UCSD-AML1 (cell line): Measurements from ENCODE around the gene PURB.
"Not testable (repeated sequence)": the region's sequence is repeated elsewhere in the genome, so short reads cannot be mapped to it uniquely, and the experiment has no call there.

Source experiments
- DNase-seq: peaks from one replicate; lab custom pipeline; 2025; ENCODE audit not compliant: unreplicated experiment; lab: John Stamatoyannopoulos, UW

PURB gene

DNA sequence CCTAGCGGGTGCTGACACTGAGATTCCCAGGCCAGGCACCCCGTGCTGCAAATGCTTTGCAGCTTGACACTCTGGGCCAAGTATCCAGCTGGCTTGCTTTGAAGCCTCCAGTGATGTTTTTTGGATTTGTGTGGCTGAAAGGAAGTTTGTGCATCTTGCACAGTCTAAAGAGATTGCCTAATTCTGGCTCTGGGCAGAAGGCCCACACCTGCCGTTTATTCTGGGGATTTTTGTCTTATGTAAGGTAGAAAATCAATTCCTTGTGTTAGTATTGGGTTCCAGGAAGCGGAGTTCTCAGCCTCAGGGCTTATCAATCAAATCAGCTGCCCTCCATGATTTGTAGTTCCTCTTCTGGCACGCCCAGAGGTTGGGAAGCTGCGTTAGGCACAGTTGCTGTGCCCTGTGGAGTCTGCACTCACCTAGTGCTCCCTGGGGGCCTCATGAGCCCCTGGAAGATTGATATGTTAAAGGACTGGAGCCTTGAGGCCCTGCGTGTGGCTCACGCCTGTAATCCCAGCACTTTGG is 8.4 kb upstream of the PURB start:
- DNase-seq: no peak

DNA sequence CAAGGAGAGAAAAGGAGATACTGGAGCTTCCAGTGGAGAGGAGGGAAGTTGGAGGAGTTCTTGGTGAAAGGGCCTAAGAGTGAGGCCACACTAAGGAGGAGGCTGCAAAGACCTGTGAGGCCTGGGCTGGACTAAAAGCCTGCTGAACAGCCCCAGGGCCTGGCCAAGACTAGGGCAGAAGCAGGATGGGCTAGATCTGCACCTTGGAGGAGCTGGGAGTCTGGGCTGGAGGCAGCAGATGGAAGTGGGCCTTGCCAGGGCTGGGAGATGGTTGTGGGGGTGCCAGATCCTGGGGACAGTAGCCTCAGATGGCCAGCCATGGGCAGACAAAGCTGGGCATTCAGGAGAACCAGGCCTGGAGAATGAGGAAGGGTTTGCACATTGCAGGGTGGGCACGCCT is 6.5 kb upstream of the PURB start:
- DNase-seq: no peak

DNA sequence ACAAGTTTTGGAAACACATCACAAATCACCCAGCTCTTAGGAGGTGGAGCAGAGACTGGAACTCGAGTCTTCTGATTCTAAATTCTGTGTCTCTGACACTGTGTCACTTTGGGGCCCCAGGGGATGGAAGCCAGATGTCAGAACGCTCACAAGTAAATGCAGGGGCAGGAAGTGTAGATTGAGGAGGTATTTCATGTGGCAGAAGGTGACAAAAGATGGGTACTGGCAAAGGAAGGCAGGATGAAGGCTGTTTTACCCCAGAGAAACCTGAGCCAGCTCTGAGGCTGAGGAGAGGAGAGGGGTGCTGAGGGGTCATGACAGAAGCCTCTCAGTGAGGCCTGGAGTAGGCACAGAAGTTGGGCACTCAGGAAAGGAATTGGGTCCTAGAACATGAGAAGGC is 6.0 kb upstream of the PURB start:
- no peak for DNase-seq

GRCh38 chr7:44889086-44889781 is 3.9 kb upstream of the PURB start:
- no peak for DNase-seq

- no peak for DNase-seq
Observed at GRCh38 chr7:44887293-44887692, 2.0 kb upstream of the PURB start.

GRCh38 chr7:44884621-44885393 is 523 bp downstream of the PURB start:
- DNase-seq: peak; percentile 26

- no peak for DNase-seq
Observed at GRCh38 chr7:44883961-44884620, 1.2 kb downstream of the PURB start.

GRCh38 chr7:44882899-44883298 is 2.4 kb downstream of the PURB start:
- no peak for DNase-seq

DNA sequence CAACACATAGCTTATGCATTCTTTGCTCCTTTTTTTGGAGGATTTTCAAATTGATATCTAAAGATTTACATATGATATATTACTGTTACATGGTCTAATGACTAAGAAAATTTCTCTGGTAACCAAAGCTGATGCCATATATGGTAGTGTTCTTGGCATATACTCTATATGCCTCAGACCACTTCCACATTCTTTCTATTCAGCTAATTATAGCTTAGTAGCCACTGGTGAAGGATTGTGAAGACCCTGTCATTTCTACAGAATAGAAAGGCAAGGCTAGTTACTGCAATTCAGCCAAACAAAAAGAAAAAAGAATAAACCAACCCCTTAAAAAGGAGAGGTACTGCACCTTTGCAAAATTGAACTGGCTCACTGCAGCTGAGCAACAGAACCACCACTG is 3.7 kb downstream of the PURB start:
- DNase-seq: no peak

- no peak for DNase-seq
Observed at GRCh38 chr7:44881066-44881600, 4.2 kb downstream of the PURB start.

- no peak for DNase-seq
Observed at GRCh38 chr7:44880317-44881018, 4.9 kb downstream of the PURB start.

DNA sequence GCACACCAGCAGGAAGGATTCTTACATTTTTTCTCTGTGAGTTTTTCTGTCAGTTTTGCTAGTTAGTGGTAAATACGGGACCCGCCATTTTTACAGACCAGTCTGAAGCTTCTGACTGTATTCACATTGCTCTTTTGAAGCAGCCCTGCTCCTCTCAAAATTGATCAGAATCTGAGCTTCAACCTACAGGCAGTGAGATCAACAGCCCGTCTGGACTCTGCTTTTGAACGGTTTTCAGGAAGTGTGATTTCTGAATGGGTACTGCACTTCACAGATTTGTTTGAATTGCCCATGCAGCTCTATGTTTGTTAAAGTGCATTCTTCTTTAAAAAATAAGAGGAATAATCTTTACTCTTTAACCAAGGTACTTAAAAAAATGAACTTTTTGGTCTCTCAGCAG is 8.9 kb downstream of the PURB start:
- DNase-seq: no peak

- DNase-seq: no peak
Observed at GRCh38 chr7:44875241-44875640, 10.1 kb downstream of the PURB start.

GRCh38 chr7:44872787-44873186 is 12.5 kb downstream of the PURB start:
- no peak for DNase-seq

DNA sequence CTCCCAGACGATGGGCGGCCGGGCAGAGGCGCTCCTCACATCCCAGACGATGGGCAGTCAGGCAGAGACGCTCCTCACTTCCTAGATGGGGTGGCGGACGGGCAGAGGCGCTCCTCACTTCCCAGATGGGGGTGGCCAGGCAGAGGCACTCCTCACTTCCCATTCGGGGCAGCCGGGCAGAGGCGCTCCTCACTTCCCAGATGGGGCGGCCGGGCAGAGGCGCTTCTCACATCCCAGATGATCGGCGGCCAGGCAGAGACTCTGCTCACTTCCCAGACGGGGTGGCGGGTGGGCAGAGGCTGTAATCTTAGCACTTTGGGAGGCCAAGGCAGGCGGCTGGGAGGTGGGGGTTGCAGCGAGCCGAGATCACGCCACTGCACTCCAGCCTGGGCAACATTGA is 13.4 kb downstream of the PURB start:
- DNase-seq: not testable (repeated sequence)

DNA sequence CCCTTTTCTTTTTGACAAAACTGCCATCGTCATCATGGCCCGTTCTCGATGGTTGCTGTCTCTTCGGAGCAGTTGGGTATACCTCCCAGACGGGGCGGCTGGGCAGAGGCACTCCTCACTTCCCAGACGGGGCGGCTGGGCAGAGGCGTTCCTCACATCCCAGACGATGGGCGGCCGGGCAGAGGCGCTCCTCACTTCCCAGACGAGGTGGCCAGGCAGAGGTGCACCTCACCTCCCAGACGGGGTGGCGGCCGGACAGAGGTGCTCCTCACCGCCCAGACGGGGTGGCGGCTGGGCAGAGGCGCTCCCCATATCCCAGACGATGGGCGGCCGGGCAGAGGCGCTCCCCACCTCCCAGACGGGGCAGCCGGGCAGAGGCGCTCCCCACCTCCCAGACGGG is 14.6 kb downstream of the PURB start:
- DNase-seq: not testable (repeated sequence)

- DNase-seq: not testable (repeated sequence)
Observed at GRCh38 chr7:44870336-44870735, 15.0 kb downstream of the PURB start.

GRCh38 chr7:44867073-44867995 is 18.0 kb downstream of the PURB start:
- no peak for DNase-seq

DNA sequence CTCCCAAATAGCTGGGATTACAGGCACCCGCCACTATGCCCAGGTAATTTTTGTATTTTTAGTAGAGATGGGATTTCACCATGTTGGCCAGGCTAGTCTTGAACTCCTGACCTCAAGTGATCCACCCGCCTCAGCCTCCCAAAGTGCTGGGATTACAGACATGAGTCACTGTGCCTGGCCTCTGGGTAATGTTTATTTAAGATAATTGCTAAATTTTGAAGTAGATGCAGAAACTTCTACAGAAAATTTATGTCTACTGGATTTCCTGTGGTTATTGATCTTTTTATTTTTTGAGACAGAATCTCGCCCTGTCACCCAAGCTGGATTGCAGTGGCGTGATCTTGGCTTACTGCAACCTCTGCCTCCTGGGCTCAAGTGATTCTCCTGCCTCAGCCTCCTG is 23.4 kb downstream of the PURB start:
- not testable (repeated sequence) for DNase-seq

DNA sequence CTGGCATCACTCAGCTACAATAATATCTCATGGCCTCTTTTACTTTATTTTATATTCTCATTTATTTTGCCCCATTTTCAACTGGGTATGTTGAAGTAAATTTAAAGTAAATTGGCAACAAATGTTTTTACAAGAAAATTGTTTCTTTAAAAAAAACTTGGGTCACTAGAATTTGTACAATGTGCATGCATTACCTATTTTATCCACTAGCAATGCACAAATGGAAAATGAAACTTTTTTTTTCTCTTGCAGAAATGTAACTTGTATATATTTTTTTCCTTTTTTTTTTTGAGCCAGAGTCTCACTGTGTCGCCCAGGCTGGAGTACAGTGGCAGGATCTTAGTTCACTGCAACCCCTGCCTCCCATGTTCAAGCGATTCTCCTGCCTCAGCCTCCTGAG is 27.2 kb downstream of the PURB start:
- no peak for DNase-seq
